Measurements from ENCODE around the gene TYMS. TPM values are rescaled to one million over a fixed set of nuclear protein-coding genes. Genes with fewer than 3 reads are reported as not detected.

TYMS gene
- total RNA-seq, 1 donor from 2014 or later, result 6.4 TPM

GRCh38 chr18:655445-655844 lies 2.0 kb upstream of the TYMS start:
- Histone ChIP-seq H3K9me3 (no peaks in the 10 kb centered on the region), H3K4me1 (peaks cover 6% of the 10 kb centered on the region), H3K27ac (no peak overlapping the region), H3K4me3 (no peak overlapping the region), H3K36me3 (no peaks in the 10 kb centered on the region), H3K27me3 (ENCODE audit: low read depth) (peaks cover 8% of the 10 kb centered on the region)
- no peak for TF ChIP-seq CTCF (IDR thresholded peaks at IDR 0.05)
- intact Hi-C loops (cut with DNase I), result no loop called here
- no peak for ATAC-seq
- no peak for DNase-seq

- no peak for TF ChIP-seq CTCF (IDR thresholded peaks at IDR 0.05)
- H3K27me3 ChIP-seq (ENCODE audit: low read depth), result peaks cover 8% of the 10 kb centered on the region
- no peaks in the 10 kb centered on the region for H3K36me3 ChIP-seq
- ATAC-seq (peak; percentile 91 to 95), DNase-seq (peak; percentile 85)
- H3K27ac ChIP-seq, result peak overlapping the region; percentile 36
- intact Hi-C loops (cut with DNase I), result no loop called here
- peak overlapping the region; percentile 89 for H3K4me3 ChIP-seq
- peaks cover 6% of the 10 kb centered on the region for H3K4me1 ChIP-seq
- no peaks in the 10 kb centered on the region for H3K9me3 ChIP-seq
Observed at GRCh38 chr18:658001-658946, 821 bp downstream of the TYMS start.

GRCh38 chr18:658947-659533 lies 1.6 kb downstream of the TYMS start:
- no peak for ATAC-seq
- intact Hi-C loops (cut with DNase I), result no loop called here

GRCh38 chr18:659597-659996 lies 2.1 kb downstream of the TYMS start:
- intact Hi-C loops (cut with DNase I), result no loop called here
- Histone ChIP-seq H3K27ac (no peak overlapping the region), H3K36me3 (no peaks in the 10 kb centered on the region), H3K4me3 (no peak overlapping the region), H3K27me3 (ENCODE audit: low read depth) (peaks cover 1% of the 10 kb centered on the region), H3K4me1 (peaks cover 6% of the 10 kb centered on the region), H3K9me3 (no peaks in the 10 kb centered on the region)
- DNase-seq, result no peak
- TF ChIP-seq CTCF (IDR thresholded peaks at IDR 0.05), result no peak
- ATAC-seq, result no peak

More at GRCh38 chr18:658947-659533, 1.6 kb downstream of the TYMS start:
- no peak for TF ChIP-seq CTCF (IDR thresholded peaks at IDR 0.05)
- Histone ChIP-seq H3K9me3 (no peaks in the 10 kb centered on the region), H3K4me1 (peaks cover 6% of the 10 kb centered on the region), H3K27ac (no peak overlapping the region), H3K27me3 (ENCODE audit: low read depth) (peaks cover 7% of the 10 kb centered on the region), H3K4me3 (peak overlapping the region; percentile 89), H3K36me3 (no peaks in the 10 kb centered on the region)
- no peak for DNase-seq

- intact Hi-C loops (cut with DNase I), result no loop called here
- Histone ChIP-seq H3K9me3 (no peaks in the 10 kb centered on the region), H3K4me1 (peaks cover 6% of the 10 kb centered on the region), H3K27me3 (ENCODE audit: low read depth) (no peaks in the 10 kb centered on the region), H3K36me3 (no peaks in the 10 kb centered on the region), H3K27ac (no peak overlapping the region), H3K4me3 (no peak overlapping the region)
- DNase-seq (no peak), ATAC-seq (no peak)
- TF ChIP-seq CTCF (IDR thresholded peaks at IDR 0.05), result no peak
Observed at GRCh38 chr18:662197-662596, 4.7 kb downstream of the TYMS start.
